ENCODE data around the gene PJA2.

DNA sequence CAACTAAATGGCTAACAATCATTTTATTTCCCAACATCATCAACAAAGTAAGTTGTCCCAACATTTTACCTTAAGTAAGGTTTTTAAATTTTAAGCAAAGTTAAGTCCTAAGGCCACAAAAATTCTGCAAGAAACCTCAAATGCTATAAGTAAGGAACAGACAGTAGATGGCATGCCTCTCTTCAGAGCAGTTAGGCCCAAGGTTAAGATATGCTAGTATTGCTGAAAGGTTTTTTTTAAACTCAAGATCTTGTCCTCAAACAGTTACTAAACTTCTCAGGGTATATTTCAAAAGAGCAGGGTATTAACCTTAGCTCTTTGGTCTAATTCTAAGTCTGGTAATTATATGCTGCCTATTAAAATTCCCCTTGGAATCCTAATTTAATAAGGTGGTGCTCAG, 35.1 kb downstream of the PJA2 start:
- no peak for TF ChIP-seq CTCF (IDR thresholded peaks at IDR 0.05)
- no peak for TF ChIP-seq POLR2A (IDR thresholded peaks at IDR 0.05)
- TF ChIP-seq POLR2AphosphoS5 (IDR thresholded peaks at IDR 0.05) = no peak

Data from breast epithelium (tissue), 3 donors.